Measurements from ENCODE around the gene SEMA6A. TPM values are rescaled to one million over a fixed set of nuclear protein-coding genes. Genes with fewer than 3 reads are reported as not detected.

The SEMA6A gene
- total and polyA plus RNA-seq, 10 of the 15 experiments (the other 5 are each of a cell fraction or from before 2014, with no cell fraction given), result 0.16 to 10.2 (median 1.1) TPM

- H4K20me1 ChIP-seq (ENCODE audit: control insufficient read depth, insufficient read depth), result no peaks in the 10 kb centered on the region
- DNase-seq (ENCODE audit: low read depth, low spot score) (no peak), ATAC-seq (no peak), FAIRE-seq (no peak)
- H3K4me3 ChIP-seq, result no peak overlapping the region
- H3K36me3 ChIP-seq (ENCODE audit: control insufficient read depth in 2 of 2, insufficient read depth in 2 of 2, low read length in 1 of 2), result no peaks in the 10 kb centered on the region; a peak in 1 of 4 replicates
- H3K27me3 ChIP-seq (replicated peaks in 1 of 2; ENCODE audit: control insufficient read depth in 2 of 2, insufficient read depth in 2 of 2, low read length in 1 of 2), result no peaks in the 10 kb centered on the region
- ChIA-PET POLR2A (no interaction called here), CTCF (interaction anchor here (2.0 kb wide), 1 partner anchor 12 kb away, joined by 5 read pairs; no protein-coding TSS in a partner anchor), SMC1A (ENCODE audit: uncharacterized antibody, unreplicated experiment) (interaction anchor here (1.2 to 4.6 kb wide), 2 partner anchors 11 to 352 kb away, joined by 4 to 24 read pairs; no protein-coding TSS in a partner anchor), RAD21 (ENCODE audit: unreplicated experiment) (no interaction called here)
- no peak overlapping the region for H2AFZ ChIP-seq (ENCODE audit: control insufficient read depth, low read depth, low read length)
- 84% methylated on average over 6 of the region's 6 CpGs for WGBS (ENCODE audit: insufficient coverage, insufficient replicate concordance, low lambda C conversion rate, missing lambda C conversion rate)
- in situ Hi-C loops (cut with MboI) (no loop called here), intact Hi-C loops (cut with micrococcal nuclease; ENCODE audit: unreplicated experiment) (no loop called here)
- BruUV-seq (replicated peaks), result no TSS peak
- H3K27ac ChIP-seq (ENCODE audit: control insufficient read depth, insufficient read depth), result no peak overlapping the region
- H3K79me2 ChIP-seq (ENCODE audit: control insufficient read depth, insufficient read depth, low read length), result no peaks in the 10 kb centered on the region
- no peak overlapping the region for H3K9ac ChIP-seq (ENCODE audit: control insufficient read depth, insufficient read depth, low read length)
- no peak overlapping the region for H3K4me2 ChIP-seq (ENCODE audit: control insufficient read depth, insufficient read depth)
- H3K9me3 ChIP-seq (replicated peaks; ENCODE audit: control insufficient read depth, insufficient read depth, low read length), result no peaks in the 10 kb centered on the region
- H3K4me1 ChIP-seq (ENCODE audit: control insufficient read depth, insufficient read depth, low read length), result no peaks in the 10 kb centered on the region; the same call in 1 of the 2 replicates
- TF ChIP-seq SREBF1 (IDR thresholded peaks at IDR 0.05; ENCODE audit: low read length) (no peak), ASH2L (IDR thresholded peaks at IDR 0.05; ENCODE audit: borderline replicate concordance, low read depth) (no peak), CBFB (IDR thresholded peaks at IDR 0.05; ENCODE audit: low read depth) (no peak), E2F4 (IDR thresholded peaks at IDR 0.05; ENCODE audit: low read depth, low read length) (no peak), RUNX3 (IDR thresholded peaks at IDR 0.05; ENCODE audit: low read length) (no peak), RAD51 (IDR thresholded peaks at IDR 0.05) (no peak), E2F8 (IDR thresholded peaks at IDR 0.05; ENCODE audit: low read depth, partially characterized antibody) (no peak), CHD4 (IDR thresholded peaks at IDR 0.05) (no peak), HDAC2 (IDR thresholded peaks at IDR 0.05) (no peak), ZBTB40 (IDR thresholded peaks at IDR 0.05; ENCODE audit: borderline replicate concordance) (no peak), IKZF2 (IDR thresholded peaks at IDR 0.05) (no peak), MLLT1 (IDR thresholded peaks at IDR 0.05) (no peak), SIX5 (IDR thresholded peaks at IDR 0.05; ENCODE audit: low read depth, low read length, severe bottlenecking) (no peak), NR2C1 (IDR thresholded peaks at IDR 0.05) (no peak), SRF (IDR thresholded peaks at IDR 0.05; ENCODE audit: low read depth in 2 of 2, low read length in 2 of 2) (no peak)
Observed at GRCh38 chr5:116488356-116489041, 86.1 kb downstream of the SEMA6A start.
